Amniotic stem cell (primary cell): ENCODE data around the gene LILRA5.
"Not testable (repeated sequence)": the region's sequence is repeated elsewhere in the genome, so short reads cannot be mapped to it uniquely, and the experiment has no call there.

Experiments
- DNase-seq: peaks from one replicate; lab custom pipeline; 2025; lab: John Stamatoyannopoulos, UW

LILRA5 gene

GRCh38 chr19:54333586-54334298 lies 20.8 kb upstream of the LILRA5 start:
- no peak for DNase-seq

- DNase-seq: no peak
These were observed 19.2 kb upstream of the LILRA5 start for GRCh38 chr19:54332149-54332548.

- DNase-seq: no peak
These were observed 18.7 kb upstream of the LILRA5 start for GRCh38 chr19:54331626-54332025.

GRCh38 chr19:54329476-54330165 lies 16.7 kb upstream of the LILRA5 start:
- DNase-seq: no peak

- not testable (repeated sequence) for DNase-seq
These were observed 15.8 kb upstream of the LILRA5 start for GRCh38 chr19:54328781-54329180.

- no peak for DNase-seq
These were observed 12.7 kb upstream of the LILRA5 start for GRCh38 chr19:54325631-54326030.

- no peak for DNase-seq
These were observed 12.2 kb upstream of the LILRA5 start for GRCh38 chr19:54325194-54325621.

GRCh38 chr19:54324071-54324470 lies 11.1 kb upstream of the LILRA5 start:
- DNase-seq: no peak

- not testable (repeated sequence) for DNase-seq
These were observed 10.0 kb upstream of the LILRA5 start for GRCh38 chr19:54322934-54323333.

GRCh38 chr19:54322295-54322694 lies 9.3 kb upstream of the LILRA5 start:
- not testable (repeated sequence) for DNase-seq

- no peak for DNase-seq
These were observed 7.1 kb upstream of the LILRA5 start for GRCh38 chr19:54319892-54320670.

GRCh38 chr19:54319049-54319448 lies 6.1 kb upstream of the LILRA5 start:
- DNase-seq: no peak

- DNase-seq: no peak
These were observed 4.9 kb upstream of the LILRA5 start for GRCh38 chr19:54317965-54318240.

GRCh38 chr19:54317108-54317964 lies 4.4 kb upstream of the LILRA5 start:
- DNase-seq: no peak

GRCh38 chr19:54316746-54317107 lies 3.8 kb upstream of the LILRA5 start:
- no peak for DNase-seq

- DNase-seq: no peak
These were observed 3.0 kb upstream of the LILRA5 start for GRCh38 chr19:54315956-54316355.

GRCh38 chr19:54312011-54312410 lies 955 bp downstream of the LILRA5 start:
- DNase-seq: no peak

- no peak for DNase-seq
These were observed 1.5 kb downstream of the LILRA5 start for GRCh38 chr19:54311486-54311885.

GRCh38 chr19:54310543-54310942 lies 2.4 kb downstream of the LILRA5 start:
- no peak for DNase-seq

GRCh38 chr19:54309811-54310210 lies 3.2 kb downstream of the LILRA5 start:
- no peak for DNase-seq

GRCh38 chr19:54307389-54308020 lies 5.5 kb downstream of the LILRA5 start:
- no peak for DNase-seq

- no peak for DNase-seq
These were observed 7.8 kb downstream of the LILRA5 start for GRCh38 chr19:54305141-54305540.
